ENCODE measurements around the gene PLK1.

Gene PLK1

DNA sequence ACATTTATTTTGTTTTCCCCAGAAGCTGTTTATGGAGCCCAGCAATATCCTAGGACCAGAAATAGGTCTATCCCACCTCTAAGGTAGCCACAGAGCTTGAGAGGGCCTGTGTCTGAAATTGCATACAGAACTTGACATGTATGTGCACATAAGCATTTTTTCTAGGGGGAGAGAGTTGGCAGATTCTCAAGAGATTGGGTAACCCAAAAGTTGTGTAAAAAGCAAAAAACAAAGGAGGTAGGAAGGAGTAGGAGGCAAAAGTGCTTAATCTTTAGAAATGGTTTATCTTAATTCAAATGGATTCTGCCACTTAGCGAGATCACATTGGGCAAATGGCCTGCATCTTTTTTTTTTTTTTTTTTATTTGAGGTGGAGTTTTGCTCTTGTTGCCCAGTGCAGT is 3.5 kb downstream of the PLK1 start:
- DNase-seq = no peak

DNA sequence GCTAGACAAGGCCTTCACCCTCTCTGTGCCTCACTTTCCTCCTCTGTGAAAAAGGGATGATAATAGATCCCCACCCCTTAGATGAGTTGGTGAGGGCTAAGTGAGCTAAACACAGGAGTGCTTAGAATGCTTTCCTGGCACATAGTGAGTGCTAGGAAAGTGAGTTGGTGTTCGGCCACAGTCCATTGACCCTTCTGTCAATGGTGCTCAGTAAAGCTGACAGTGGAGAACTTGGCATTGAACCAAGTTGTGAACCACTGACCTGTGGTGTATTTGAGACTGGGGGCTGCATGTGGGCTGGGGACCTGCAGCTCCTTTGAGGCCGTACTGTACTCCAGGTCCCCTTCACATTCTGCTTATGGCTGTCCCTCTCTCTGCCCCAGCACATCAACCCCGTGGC is 4.8 kb downstream of the PLK1 start:
- no peak for DNase-seq

DNA sequence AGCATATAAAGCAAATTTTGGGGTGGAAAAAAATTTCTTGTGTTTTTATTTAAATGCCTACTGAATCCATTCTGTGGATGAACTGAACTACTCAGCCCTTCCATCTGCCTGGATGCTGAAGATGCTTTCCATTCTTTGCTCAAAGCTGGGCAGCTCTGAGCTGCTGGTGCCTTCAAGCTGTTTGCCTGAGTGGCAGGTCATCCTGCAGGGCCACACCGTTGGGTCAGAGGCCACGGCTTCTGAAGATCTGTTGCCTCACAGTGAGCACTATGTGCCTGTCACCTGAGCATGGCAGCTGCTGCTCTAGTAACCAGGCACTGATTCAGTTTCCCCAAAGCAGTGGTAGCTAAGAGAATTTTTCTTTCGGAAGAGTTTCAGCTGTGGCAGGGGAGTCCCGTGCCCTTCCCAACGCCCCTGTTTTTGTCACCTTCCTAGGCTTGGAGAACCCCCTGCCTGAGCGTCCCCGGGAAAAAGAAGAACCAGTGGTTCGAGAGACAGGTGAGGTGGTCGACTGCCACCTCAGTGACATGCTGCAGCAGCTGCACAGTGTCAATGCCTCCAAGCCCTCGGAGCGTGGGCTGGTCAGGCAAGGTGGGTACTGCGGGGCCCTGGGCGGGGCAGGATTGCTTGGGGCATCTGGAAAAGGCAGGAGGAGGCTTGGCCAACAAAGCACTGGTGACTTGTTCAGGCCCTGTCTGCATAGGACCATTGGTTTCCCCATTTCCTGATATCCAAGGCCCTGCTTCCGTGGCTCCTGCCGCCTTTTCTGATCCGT is 8.5 kb downstream of the PLK1 start:
- DNase-seq = no peak

DNA sequence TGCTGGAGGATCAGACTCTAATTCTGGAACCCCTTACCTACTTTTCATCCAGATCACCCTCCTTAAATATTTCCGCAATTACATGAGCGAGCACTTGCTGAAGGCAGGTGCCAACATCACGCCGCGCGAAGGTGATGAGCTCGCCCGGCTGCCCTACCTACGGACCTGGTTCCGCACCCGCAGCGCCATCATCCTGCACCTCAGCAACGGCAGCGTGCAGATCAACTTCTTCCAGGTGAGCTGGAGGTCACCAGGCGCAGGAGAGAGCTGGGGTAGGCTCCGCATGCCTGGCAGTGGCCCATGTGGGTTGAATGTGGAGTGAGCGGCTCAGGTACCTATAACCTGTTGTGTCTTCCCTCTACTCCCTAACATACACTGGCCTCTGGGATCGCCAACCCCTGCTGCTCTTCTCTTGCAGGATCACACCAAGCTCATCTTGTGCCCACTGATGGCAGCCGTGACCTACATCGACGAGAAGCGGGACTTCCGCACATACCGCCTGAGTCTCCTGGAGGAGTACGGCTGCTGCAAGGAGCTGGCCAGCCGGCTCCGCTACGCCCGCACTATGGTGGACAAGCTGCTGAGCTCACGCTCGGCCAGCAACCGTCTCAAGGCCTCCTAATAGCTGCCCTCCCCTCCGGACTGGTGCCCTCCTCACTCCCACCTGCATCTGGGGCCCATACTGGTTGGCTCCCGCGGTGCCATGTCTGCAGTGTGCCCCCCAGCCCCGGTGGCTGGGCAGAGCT is 10.9 kb downstream of the PLK1 start:
- no peak for DNase-seq

DNA sequence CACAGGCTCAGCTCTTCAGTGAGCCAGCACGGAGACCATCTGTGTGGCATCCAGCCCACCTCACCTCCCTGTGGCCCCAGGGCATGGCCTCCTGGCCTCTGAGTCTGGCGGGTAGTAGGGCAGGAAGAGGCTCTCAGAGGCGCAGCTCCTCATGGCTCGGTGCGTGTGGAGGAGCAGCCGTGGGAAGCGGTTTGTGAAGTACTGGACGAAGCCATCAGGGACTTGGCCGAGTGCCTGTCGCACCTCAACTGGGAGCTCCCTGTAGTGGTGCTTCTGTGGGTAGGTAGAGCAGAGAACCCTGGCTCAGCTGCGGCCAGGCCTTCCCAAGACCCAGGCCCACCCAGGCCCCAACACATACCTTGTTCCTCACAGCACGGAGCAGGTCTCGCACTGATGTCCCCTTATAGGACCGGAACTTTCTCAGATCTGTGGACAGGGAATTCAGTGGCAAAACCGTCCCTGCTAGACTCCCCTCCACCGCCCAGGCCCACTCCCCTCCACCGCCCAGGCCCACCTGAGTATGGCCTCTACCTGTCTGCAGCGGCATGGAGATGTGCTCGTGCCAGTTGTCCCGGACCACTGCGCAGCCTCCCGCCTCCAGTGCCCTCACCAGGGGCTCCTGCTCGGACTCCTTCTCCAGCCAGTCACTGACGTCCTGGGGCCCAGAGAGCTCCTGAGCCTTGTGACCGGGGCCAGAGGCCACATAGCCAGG is 12.2 kb downstream of the PLK1 start:
- no peak for DNase-seq

DNA sequence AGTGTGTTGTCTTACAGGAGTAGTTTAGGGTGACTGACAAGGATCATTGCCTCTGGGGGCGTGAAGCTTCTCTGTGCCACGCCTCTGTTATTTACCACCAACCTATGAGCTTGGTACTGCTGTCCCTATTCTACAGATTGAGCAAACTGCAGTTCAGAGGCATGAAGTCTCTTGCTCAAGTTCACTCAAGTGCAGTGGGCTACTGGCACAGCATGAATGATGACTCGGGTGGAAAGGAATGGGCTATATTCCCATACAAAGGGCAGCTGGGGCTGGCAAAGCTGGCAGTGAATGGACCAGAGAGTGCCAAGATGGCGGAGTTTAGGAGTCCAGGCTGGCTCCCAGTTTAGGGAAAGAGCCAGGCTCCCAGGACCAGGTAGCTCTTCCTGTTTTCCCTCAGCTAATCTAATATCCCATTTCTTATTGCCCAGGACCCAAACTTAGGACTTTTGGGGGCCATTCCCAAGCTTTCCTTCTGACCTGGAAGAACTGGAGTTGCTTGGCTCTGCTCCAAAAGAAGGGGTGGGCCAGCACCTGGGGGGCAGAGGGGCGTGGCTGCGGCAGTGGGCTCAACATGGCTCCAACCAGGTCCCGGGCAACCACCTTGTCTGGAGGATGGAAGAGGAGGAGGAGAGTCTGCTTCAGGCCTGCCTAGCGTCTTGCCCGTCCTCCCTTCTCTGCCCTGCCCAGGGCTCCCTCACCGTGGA is 12.9 kb downstream of the PLK1 start:
- no peak for DNase-seq

DNA sequence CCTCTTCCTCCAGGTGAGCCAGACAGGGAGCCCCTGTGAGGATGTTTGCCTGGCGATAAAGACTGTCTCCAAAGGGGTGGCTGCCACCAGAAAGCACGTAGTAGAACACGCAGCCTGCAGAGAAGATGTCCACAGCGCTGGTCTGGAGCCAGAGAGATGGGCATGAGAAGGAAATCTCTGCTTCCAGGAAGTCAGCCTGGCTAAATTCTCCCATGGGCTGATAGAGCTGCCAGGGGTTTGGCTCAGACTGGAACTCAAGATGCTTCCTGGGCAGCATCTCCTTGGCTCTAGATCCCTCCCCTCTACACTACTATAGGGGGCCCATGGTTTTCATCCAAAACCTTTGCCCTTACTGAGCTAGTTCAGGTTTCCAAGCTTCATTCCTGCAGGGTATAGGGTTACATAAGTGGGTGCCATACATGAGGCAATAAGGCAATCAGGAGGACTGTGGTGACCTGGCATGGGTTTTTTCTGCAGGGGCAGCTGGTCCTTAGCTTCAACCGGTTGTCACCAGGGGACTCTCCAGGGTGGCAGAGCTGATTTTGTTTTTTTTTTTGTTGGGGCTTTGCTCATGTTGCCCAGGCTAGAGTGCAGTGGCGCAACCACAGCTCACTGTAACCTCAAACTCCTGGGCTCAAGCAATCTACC is 13.6 kb downstream of the PLK1 start:
- DNase-seq = no peak

DNA sequence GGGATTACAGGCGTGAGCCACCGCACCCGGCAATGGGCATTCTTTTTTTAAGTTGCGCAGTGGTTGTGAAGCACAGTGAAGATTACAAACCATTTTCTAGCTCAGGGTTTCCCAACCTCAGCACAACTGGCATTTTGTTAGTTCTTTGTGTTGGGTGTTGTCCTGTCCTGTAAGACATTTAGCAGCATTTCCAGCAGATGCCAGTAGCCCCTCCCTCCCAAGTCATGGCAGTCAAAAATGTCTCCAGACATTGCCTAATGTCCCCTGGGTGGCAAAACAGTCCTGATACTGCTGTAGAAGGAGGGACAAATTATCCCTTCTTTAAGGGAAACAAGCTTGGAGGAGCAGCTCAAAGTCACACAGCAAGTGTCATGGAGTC is 15.6 kb downstream of the PLK1 start:
- DNase-seq = no peak

DNA sequence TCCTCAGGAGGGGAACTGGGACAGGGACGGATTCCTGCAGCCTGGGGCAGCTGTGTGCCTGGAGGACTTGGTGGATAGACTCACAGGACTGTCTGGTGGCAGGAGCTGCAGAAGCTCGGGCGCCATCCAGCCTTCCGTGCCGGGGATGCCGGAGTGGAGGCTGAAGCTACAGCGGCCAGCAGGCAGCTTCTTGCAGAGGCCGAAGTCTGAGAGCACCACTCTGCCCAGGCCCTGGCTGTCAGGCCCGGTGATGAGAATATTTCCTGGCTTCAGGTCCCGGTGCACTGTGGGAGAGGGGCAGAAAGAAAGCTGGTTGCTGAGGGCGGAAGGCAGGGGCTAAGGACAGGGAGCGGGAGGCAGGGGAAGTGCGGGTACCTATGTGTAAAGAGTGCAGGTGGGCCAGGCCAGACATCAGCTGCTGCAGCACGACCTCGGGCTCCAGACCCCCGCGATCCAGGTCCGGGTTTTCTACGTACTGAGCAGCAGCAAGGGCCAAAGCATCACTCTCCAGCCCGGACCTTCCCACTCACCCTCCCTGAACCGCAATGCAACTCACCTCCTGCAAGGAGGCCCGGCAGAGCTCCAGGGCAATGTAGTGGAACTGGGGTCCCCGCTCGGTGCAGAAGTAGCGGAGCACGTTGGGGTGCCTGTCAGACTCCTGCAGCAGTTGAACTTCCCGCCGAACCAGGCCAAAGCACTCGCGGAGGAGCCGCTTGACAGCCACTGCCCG is 16.1 kb downstream of the PLK1 start:
- no peak for DNase-seq

DNA sequence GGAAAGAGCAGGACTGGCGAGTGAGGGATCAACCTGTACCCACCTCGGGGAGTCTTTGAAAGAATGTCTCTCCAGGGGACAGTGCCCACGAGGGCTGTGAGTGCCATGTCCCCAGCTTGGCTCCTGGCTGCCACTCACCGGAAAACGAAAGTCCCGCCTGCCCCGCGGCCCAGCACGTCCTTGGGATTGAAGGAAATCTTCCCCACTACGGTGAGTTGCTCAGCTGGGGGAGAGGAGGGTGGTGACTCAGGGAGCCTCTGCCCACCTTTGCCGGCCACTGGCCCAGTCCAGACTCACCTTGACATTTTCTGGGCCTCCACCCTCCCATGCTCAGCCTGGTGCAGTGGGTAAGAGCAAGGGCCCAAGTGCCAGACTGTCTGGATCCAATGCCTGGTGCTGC is 17.1 kb downstream of the PLK1 start:
- DNase-seq = no peak

DNA sequence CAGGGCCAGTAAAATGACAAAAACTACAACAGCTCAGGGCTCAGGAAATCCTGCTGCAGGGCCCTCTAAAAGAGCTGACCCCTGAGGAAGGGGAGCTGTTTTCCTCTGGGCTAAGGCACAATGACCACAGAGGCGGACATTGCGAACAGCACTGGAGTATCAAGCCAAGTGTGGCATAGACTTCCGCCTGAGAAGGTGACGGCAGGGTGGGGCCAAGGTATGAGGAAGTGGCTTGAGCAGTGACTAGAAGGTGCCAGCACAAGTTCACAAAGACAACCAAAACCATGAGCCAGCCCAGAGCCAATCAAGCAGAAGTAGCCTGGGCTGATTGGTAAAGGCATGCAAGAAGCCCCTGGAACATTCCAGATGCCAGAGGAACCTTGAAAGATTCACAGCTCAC is 20.4 kb downstream of the PLK1 start:
- no peak for DNase-seq

DNA sequence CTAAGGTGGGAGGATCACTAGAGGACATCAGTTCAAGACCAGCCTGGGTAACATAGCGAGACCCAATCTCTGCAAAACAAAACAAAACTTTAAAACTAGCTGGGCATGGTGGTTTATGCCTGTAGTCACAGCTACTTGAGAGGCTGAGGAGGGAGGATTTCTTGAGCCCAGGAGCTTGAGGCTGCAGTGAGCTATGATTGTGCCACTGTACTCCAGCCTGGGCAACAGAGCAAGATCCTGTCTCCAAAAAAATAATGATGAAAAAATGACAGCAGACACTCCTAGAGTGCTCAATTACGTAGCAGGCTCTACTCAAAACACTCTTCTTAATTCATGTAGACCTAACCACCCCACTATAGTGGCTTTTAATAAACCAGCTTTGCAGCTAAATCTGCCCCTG is 21.4 kb downstream of the PLK1 start:
- no peak for DNase-seq

DNA sequence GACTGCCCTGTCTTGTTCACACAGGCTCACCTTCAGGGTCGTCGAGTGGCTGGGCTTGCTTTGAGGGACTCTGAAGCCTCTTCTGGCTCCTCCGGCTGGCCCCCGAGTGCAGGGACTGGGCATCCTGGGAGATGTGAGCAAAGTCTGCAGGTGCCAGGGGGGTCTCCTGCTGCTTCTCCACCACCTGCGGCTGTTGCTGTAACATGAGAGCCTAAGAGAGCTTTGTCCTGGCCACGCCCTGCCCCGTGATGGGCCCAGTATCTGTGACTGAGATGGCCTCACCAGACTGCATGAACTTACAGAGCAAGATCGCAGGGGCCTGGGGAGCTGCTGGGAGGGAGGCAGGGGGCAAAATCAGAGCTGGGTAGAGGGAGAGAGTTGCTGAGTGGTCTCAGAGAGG is 21.8 kb downstream of the PLK1 start:
- DNase-seq = no peak

DNA sequence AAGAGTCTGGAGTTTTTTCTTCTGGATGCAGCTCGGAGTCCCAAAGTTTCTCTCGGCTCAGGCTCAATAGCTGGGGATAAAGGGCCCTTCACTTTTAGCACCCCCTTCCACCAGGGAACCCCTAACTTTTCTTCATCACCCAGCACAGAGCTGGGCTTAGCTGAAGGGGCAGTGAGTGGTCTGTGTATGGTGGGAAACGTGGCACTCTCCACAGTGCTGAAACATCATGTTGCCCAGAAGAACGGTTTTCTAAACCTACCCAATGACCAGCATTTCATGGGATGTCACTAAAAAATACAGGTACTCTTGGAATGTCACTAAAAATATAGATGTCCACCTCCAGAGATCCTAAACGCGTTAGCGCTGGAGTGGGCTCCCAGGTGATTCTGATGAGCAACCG is 22.4 kb downstream of the PLK1 start:
- DNase-seq = no peak

DNA sequence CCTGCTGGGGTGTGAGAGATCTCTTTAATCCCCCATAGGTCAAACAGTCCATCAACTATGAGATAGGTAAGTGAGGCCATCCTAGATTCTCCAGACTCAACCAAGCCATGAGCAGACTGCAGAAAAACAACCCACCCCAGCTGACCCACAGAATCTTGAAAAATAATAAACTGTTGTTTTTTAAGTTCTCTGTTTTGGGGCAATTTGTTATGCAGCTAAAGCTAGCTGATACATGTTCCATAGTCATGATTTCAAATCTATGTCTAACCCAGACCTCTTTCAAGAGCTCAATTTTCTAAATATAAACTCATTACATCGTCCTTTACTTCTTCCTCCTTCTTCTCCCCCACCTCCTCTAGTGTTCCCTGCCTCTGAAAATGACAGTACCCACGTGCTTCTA is 24.3 kb downstream of the PLK1 start:
- DNase-seq = no peak

DNA sequence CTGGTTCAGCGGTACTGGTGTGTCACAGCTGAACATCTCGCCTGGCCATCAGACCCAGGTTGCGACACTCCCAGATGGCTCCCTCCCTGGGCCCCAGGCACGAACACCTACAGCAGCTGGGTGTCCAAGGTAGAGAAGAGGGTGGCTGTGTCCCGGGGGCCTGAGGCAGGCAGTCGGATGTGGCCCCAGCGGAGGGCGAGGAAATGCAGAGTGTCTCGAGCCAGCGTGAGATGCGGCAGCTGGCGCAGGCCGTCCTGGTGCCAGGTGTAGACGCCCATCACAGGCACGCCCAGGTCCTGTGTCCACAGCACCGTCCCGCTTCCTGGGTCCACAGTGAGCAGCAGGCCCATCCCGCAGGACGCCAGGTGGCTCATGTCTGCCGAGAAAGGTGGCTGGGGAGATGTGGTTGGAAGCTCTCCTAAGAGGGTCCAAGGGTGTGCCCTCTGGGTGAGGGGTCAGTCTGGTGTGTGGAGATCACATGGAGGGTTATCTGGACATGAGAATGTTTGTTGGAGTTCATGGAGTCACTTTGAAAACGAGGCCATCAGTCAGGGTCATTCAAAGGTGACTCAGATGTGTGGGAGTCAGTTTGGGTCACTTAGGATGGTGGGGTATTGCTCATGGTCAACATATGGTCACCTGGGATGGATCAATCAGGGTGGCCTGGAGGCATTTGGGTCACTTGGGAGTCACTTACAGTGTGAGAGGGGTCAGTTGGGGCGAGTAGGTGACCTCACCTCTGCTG is 26.3 kb downstream of the PLK1 start:
- no peak for DNase-seq

DNA sequence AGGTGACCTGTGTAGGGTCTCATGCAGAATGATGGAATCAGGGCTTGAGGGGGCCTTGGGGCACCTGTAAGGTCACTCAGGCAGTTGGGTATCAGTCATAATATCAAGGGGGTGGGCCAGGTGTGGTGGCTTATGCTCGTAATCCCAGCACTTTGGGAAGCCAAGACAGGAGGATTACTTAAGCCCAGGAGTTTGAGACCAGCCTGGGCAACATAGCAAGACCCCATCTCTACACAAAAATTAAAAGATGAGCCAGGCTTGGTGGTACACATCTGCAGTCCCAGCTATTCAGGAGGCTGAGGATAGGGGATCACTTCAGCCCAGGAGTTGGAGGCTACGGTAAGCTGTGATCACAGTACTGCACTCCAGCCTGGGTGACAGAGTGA is 26.8 kb downstream of the PLK1 start:
- DNase-seq = no peak

DNA sequence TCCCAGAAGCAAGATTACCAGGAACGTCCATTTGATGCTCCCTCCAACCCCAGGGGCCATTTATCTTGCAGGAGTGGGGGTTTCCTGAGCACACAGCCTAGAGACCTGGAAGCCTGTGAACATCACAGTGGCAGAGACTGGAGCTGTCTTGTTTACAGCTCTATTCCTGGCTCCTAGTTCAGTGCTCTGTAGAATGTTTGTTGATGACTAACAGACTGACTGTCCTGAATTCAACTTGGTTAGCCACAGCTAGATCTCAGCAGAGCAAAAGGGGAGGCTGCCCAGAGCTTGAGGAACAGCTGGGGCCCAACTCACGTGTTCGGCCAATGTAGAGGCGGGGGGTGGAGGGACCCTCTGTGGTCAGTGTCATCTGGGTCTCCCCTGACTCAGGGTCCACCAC is 27.8 kb downstream of the PLK1 start:
- DNase-seq = no peak

DNA sequence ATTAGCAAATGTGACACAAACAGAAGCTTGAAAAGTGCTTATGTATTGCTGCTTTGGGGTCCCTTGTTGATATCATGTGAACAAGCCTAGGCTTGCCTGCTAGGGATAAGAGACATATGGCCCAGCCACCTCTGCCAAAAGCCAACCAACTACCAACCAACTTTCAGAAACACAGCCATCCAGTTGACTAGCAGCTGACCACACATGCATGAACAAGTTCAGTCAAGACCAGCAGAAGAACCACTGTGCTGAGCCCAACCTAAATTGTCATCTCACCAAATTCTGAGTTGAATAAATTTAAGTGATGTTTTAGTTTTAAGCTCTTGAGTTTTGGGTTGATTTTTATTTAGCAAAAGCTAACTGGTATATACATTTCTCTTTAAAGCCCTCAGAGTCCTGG is 30.8 kb downstream of the PLK1 start:
- DNase-seq = no peak

DNA sequence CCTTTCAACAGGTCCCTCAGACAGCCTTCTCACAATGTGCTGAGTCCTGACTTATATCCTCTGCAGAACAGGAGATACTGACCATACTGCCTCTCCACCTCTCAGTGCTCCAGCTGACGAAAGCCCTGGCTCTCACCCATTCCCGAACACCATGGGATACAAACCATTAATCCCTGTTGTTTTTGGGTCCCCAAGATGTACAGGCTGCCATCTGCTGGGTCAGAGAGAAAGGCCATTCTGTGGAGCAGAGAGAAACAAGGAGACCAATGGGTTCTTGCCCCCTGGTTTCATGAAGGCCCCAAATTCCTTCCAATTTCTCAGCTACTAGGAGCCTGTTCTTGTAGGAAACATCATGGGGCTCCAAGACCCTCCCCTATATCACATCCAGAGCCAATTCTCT is 31.3 kb downstream of the PLK1 start:
- no peak for DNase-seq

DNA sequence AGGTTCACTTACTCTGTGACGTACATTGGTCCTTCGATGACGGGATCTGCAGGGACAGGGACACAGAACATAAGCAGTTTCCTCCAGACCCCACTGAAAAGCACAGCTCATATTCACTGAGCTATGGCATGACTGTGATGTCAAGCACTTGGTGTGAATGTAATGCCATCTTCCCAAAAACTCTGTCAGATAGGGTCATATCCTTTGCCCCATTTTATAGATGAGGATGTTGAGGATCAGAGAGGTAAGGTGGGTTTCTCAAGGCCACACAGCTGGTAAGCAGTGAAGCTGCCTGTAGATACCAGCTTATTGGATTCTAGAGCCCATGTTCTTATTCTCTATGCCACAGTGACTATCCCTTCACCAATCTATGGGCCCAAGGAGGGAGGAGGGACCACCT is 31.8 kb downstream of the PLK1 start:
- DNase-seq = no peak

All from effector CD8-positive, alpha-beta T cell (primary cell).